ENCODE data around the gene NTRK2.

Gene NTRK2

DNA sequence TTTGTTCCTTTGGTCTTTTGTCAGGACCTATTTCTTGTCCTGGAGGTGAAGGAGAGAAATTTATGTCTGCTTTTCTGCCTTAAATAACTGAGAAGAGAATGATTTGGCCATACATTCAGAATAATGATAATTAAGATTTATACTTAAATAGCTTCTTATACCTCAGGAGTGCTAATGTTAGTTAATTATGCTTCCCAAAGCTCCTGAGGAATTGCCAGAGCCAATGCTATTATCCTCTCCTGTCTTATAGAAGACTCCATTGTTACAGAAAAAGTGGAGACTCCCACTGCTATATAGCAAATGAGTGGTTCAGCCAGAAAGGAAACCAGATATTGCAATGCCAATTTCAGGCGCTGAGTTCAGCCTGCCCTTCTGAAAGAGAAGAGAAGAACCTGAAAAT, 67.0 kb downstream of the NTRK2 start:
- TF ChIP-seq ZBTB7A (IDR thresholded peaks at IDR 0.05; ENCODE audit: low read depth) (no peak), RAD21 (IDR thresholded peaks at IDR 0.05; ENCODE audit: low read depth) (no peak), FOXM1 (IDR thresholded peaks at IDR 0.05; ENCODE audit: borderline replicate concordance, low read depth) (no peak), CREB1 (IDR thresholded peaks at IDR 0.05; ENCODE audit: low read depth) (no peak), TAF1 (IDR thresholded peaks at IDR 0.05; ENCODE audit: low read depth) (no peak), NFIC (IDR thresholded peaks at IDR 0.05) (no peak), TCF12 (IDR thresholded peaks at IDR 0.05; ENCODE audit: low read depth) (no peak), CEBPB (IDR thresholded peaks at IDR 0.05) (no peak), TEAD4 (IDR thresholded peaks at IDR 0.05) (no peak), YY1 (IDR thresholded peaks at IDR 0.05; ENCODE audit: low read depth) (no peak), EGR1 (IDR thresholded peaks at IDR 0.05) (no peak), EP300 (IDR thresholded peaks at IDR 0.05; ENCODE audit: borderline replicate concordance) (no peak)
- TF ChIP-seq, protein P1, sequence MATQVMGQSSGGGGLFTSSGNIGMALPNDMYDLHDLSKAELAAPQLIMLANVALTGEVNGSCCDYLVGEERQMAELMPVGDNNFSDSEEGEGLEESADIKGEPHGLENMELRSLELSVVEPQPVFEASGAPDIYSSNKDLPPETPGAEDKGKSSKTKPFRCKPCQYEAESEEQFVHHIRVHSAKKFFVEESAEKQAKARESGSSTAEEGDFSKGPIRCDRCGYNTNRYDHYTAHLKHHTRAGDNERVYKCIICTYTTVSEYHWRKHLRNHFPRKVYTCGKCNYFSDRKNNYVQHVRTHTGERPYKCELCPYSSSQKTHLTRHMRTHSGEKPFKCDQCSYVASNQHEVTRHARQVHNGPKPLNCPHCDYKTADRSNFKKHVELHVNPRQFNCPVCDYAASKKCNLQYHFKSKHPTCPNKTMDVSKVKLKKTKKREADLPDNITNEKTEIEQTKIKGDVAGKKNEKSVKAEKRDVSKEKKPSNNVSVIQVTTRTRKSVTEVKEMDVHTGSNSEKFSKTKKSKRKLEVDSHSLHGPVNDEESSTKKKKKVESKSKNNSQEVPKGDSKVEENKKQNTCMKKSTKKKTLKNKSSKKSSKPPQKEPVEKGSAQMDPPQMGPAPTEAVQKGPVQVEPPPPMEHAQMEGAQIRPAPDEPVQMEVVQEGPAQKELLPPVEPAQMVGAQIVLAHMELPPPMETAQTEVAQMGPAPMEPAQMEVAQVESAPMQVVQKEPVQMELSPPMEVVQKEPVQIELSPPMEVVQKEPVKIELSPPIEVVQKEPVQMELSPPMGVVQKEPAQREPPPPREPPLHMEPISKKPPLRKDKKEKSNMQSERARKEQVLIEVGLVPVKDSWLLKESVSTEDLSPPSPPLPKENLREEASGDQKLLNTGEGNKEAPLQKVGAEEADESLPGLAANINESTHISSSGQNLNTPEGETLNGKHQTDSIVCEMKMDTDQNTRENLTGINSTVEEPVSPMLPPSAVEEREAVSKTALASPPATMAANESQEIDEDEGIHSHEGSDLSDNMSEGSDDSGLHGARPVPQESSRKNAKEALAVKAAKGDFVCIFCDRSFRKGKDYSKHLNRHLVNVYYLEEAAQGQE (IDR thresholded peaks at IDR 0.05; ENCODE audit: low read depth), result no peak
- TF ChIP-seq, protein P2, sequence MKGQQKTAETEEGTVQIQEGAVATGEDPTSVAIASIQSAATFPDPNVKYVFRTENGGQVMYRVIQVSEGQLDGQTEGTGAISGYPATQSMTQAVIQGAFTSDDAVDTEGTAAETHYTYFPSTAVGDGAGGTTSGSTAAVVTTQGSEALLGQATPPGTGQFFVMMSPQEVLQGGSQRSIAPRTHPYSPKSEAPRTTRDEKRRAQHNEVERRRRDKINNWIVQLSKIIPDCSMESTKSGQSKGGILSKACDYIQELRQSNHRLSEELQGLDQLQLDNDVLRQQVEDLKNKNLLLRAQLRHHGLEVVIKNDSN (IDR thresholded peaks at IDR 0.05), result no peak
- TF ChIP-seq, protein P3, sequence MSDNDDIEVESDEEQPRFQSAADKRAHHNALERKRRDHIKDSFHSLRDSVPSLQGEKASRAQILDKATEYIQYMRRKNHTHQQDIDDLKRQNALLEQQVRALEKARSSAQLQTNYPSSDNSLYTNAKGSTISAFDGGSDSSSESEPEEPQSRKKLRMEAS (IDR thresholded peaks at IDR 0.05), result no peak

DNA sequence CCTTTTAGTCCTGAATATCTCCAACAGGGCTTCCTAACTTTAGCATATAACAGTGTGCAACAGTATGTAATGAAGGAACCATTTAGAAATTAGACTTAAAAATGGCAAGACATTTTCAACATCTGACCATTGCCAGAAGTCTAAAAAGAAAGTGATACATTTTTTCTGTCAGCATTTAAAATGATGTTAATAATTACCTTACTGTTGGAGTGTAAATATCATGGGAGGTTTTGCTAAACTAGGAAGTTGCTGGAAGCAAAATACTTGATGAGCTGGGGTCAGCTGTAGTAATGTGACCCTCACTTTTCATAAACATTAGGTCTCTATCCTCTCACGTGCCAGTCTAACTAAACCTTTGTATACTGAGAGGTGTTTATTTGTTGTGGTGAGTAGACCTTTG, 68.8 kb downstream of the NTRK2 start:
- TF ChIP-seq ZBTB7A (IDR thresholded peaks at IDR 0.05; ENCODE audit: low read depth) (no peak), RAD21 (IDR thresholded peaks at IDR 0.05; ENCODE audit: low read depth) (no peak), NFIC (IDR thresholded peaks at IDR 0.05) (no peak), TEAD4 (IDR thresholded peaks at IDR 0.05) (no peak), CREB1 (IDR thresholded peaks at IDR 0.05; ENCODE audit: low read depth) (no peak), FOXM1 (IDR thresholded peaks at IDR 0.05; ENCODE audit: borderline replicate concordance, low read depth) (no peak), TAF1 (IDR thresholded peaks at IDR 0.05; ENCODE audit: low read depth) (no peak), YY1 (IDR thresholded peaks at IDR 0.05; ENCODE audit: low read depth) (no peak), EP300 (IDR thresholded peaks at IDR 0.05; ENCODE audit: borderline replicate concordance) (no peak), TCF12 (IDR thresholded peaks at IDR 0.05; ENCODE audit: low read depth) (no peak), EGR1 (IDR thresholded peaks at IDR 0.05) (no peak)
- TF ChIP-seq, protein P3 (IDR thresholded peaks at IDR 0.05), result no peak
- TF ChIP-seq, protein P2 (IDR thresholded peaks at IDR 0.05), result no peak
- TF ChIP-seq, protein P1 (IDR thresholded peaks at IDR 0.05; ENCODE audit: low read depth), result no peak

DNA sequence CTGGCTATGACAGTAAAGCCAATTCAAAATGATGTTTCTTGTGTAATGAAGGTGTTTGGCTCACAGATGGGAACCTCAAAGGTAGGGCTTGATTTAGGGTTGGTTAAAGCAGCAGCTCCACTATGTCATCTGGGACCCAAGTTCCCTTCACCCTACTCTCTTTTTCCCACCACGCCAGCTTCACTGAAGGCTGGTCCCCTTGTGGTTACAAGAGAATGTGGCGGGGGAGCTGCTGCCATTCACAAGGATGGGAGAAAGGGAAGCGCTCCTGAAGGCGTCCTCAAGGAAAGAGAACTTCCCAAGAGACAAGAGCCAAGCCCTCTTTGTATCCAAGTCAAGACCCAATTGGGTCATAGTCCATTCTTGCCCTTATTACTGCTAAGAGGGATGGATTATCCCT, 72.7 kb downstream of the NTRK2 start:
- TF ChIP-seq FOXM1 (IDR thresholded peaks at IDR 0.05; ENCODE audit: borderline replicate concordance, low read depth), result no peak
- TF ChIP-seq, protein P1 (IDR thresholded peaks at IDR 0.05; ENCODE audit: low read depth), result no peak
- no peak for TF ChIP-seq NFIC (IDR thresholded peaks at IDR 0.05)
- TF ChIP-seq ZBTB7A (IDR thresholded peaks at IDR 0.05; ENCODE audit: low read depth), result no peak
- TF ChIP-seq EP300 (IDR thresholded peaks at IDR 0.05; ENCODE audit: borderline replicate concordance), result no peak
- no peak for TF ChIP-seq EGR1 (IDR thresholded peaks at IDR 0.05)
- TF ChIP-seq, protein P2 (IDR thresholded peaks at IDR 0.05), result no peak
- no peak for TF ChIP-seq CEBPB (IDR thresholded peaks at IDR 0.05)
- no peak for TF ChIP-seq CREB1 (IDR thresholded peaks at IDR 0.05; ENCODE audit: low read depth)
- TF ChIP-seq YY1 (IDR thresholded peaks at IDR 0.05; ENCODE audit: low read depth), result no peak
- no peak for TF ChIP-seq RAD21 (IDR thresholded peaks at IDR 0.05; ENCODE audit: low read depth)
- no peak for TF ChIP-seq TEAD4 (IDR thresholded peaks at IDR 0.05)
- TF ChIP-seq, protein P3 (IDR thresholded peaks at IDR 0.05), result no peak
- TF ChIP-seq TAF1 (IDR thresholded peaks at IDR 0.05; ENCODE audit: low read depth), result no peak
- TF ChIP-seq TCF12 (IDR thresholded peaks at IDR 0.05; ENCODE audit: low read depth), result no peak

Data from Ishikawa (cell line).